Activated CD4-positive, CD25-positive, alpha-beta regulatory T cell (primary cell): ENCODE results near the gene FBLN2.

Source experiments
- DNase-seq, 4 experiments: peaks; one replicate each; lab custom pipeline; 2025; lab: John Stamatoyannopoulos, UW

Gene FBLN2

DNA sequence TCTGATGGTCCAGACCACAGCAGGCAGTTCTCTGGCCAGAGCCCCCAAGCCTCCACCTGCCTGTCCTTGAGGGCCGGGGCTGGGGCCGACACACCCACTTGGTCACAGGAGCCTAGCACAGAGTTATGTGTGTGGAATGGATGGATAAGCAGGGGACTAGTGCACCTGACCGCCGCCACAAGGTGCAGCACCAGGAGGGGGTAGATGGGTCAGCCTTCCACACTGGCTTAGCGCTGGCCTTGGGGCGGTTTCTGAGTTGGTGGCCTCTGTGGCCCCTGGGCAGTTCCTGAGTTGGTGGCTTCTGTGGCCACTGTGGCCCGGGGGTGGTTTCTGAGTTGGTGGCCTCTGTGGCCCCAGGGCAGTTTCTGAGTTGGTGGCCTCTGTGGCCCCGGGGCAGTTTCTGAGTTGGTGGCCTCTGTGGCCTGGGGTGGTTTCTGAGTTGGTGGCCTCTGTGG lies 75.8 kb downstream of the FBLN2 start:
- no peak for DNase-seq

DNA sequence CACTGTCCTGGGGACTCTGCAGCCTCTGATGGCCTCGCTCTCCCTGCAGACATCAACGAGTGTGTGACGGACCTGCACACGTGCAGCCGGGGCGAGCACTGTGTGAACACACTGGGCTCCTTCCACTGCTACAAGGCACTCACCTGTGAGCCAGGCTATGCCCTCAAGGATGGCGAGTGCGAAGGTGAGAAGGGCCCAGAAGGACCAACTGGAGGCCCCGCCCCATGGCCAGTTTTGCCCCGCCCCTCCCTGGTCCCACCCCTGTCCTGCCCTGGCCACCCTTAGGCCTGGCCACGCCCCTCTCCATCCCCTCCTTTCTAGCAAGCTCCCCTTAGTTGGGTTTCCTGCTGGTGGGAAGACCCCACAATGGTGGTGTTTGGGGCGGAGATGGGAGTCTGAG lies 77.5 kb downstream of the FBLN2 start:
- DNase-seq, result no peak

DNA sequence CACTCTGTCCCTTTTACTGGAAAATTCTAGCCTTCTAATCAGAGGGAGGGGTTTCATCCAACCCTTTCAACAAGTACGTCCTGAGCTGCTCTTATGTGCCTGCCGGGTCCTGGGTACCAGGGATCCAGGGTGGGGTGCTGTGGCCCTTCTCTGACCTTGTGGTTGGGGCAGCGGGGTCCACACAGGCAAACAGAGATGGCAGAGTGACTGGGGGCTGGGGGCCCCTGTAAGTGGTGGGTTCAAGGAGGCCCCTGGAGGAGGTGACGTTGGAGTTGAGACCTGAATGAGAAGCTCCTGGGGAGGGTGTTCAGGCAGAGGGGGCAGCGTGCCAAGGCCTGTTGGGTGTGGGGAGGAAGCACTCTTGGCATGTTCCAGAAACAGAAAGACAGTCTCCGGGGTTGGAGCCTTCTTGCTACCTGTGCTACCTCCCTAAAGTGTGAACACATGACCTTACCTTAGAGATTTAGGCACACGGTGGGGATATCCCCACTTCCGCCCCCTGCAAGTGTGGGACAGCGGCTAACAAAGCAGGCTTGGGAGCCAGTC lies 78.1 kb downstream of the FBLN2 start:
- no peak for DNase-seq

DNA sequence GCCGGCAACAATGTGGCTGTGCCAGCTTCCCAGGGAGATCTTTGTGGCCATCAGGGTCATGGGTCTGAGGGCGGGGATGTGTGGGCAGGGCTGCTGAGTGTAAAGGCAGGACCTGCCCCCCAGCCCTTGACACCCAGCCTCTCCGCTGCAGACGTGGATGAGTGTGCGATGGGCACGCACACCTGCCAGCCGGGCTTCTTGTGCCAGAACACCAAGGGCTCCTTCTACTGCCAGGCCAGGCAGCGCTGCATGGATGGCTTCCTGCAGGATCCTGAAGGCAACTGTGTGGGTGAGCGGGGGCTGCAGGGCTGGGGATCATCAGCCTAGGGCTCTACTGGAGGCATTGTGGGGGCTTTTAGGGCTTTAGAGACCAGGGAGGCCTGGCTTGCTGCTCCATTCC lies 78.8 kb downstream of the FBLN2 start:
- no peak for DNase-seq

DNA sequence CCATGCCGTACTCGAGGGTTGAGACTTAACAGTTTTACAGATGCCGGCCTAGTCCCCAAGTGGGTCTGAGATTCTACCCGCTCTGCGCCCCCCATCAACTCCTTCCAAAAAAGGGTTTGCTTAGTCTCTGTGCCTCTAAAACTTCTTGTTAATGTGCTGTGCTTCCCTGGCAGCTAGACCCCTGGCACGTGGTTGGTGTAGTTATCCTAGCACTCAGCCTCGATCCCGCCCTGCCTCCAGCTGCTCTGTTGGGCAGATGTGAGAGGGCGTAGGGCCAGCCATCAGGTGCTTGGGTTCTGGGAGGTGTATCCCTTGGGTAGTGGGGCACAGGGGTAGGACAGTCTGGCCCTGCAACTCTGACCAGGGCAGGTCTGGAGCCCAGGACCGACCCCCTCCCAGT lies 79.5 kb downstream of the FBLN2 start:
- no peak for DNase-seq

DNA sequence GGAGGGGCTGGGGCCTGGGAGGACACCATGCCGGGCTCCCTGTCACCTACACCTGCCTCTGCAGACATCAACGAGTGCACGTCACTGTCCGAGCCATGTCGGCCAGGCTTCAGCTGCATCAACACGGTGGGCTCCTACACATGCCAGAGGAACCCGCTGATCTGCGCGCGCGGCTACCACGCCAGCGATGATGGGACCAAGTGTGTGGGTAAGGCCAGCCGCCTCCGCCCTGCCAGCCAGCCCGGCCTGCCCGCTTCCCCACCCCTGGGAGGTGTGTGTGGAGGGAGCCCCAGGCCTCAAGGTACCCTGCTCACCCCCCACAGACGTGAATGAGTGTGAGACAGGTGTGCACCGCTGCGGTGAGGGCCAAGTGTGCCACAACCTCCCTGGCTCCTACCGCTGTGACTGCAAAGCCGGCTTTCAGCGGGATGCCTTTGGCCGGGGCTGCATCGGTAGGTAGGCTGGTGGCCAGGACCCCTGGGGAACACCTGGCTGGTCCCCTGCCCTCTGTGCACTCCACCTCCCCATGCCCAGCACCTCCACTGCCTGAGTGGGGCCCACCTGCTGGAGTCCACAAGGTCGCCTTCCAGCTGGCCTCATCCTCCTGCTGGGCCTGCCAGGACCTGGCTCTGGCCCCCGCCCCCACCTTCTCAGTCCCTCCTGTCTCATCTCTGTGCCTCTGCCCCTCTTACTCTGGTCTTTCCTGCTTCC lies 80.1 kb downstream of the FBLN2 start:
- no peak for DNase-seq

DNA sequence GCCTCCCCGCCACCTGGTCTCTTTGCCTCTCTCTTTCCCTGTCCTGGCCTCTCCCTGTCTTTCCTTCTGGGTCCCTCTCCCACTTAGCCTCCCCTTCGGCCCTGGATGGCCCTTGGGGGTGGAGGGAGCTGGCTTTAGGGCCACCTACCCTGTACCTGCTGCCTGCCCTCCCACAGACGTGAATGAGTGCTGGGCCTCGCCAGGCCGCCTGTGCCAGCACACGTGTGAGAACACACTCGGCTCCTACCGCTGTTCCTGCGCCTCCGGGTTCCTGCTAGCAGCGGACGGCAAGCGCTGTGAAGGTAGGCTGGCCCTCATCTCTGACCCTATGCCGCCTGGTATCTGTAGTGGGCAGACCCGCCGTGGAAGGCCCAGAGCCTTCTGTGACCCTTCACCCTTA lies 80.7 kb downstream of the FBLN2 start:
- DNase-seq, result no peak

- no peak for DNase-seq
These were observed 82.3 kb downstream of the FBLN2 start for GRCh38 chr3:13631256-13631655.

GRCh38 chr3:13633176-13633575 lies 84.3 kb downstream of the FBLN2 start:
- DNase-seq, result no peak

GRCh38 chr3:13634151-13634550 lies 85.2 kb downstream of the FBLN2 start:
- DNase-seq, result no peak

- no peak for DNase-seq
These were observed 85.7 kb downstream of the FBLN2 start for GRCh38 chr3:13634615-13635014.

- DNase-seq, result no peak
These were observed 87.3 kb downstream of the FBLN2 start for GRCh38 chr3:13636186-13636585.

DNA sequence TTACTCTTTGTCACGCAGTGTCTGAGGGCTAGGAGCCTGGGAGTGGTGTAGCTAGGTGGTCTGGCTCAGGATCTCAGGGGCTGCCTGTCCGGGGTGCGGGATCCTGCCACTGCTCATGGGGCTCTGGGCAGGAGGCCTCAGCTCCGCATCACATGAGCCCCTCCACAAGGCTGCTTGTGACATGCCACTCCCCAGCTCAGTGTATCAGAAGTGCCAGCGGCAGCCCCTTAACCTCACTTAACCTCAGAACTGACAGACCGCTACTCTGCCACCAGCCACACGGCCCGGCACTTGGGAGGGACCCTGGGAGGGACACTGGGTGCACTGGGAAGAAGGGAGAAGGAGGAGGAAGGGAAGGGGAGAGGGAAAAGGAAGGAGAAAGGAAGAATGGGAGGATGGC lies 87.9 kb downstream of the FBLN2 start:
- no peak for DNase-seq

DNA sequence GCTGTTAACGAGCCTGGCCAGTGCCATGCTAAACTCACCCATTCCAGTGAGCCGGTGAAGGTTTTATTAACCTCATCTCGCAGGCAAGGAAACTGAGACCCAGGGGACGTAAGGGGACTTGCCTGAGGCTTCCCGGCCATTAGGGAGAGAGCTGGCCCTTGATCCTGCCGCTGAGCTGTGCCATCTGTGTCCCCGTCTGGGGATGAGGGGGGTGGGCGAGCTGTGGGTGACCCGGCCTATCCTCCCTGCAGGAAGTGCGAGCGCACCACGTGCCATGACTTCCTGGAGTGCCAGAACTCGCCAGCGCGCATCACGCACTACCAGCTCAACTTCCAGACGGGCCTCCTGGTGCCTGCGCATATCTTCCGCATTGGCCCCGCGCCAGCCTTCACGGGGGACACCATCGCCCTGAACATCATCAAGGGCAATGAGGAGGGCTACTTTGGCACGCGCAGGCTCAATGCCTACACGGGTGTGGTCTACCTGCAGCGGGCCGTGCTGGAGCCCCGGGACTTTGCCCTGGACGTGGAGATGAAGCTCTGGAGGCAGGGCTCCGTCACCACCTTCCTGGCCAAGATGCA lies 88.5 kb downstream of the FBLN2 start:
- no peak for DNase-seq

DNA sequence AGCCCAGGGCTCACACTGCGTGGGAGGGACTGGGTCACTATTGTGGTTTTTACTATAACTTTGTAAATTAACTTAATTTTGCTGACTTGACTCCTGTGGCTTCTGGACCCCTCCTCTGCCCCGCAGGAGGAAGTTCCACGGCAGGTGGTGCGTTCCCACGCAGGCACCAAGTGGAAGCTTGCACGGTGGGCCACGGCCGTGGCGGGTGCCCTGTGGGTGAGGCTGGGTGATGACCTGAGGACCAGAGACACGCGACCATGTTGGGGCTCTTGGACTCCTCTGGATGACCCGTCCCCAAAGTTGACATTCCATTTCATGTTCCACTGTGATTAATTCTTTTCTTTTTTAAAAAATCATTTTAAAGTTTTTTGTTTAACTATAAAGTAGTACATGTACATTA lies 89.0 kb downstream of the FBLN2 start:
- DNase-seq, result no peak

GRCh38 chr3:13638927-13639326 lies 90.0 kb downstream of the FBLN2 start:
- DNase-seq, result no peak

- DNase-seq, result no peak
These were observed 93.7 kb downstream of the FBLN2 start for GRCh38 chr3:13642597-13642996.

- no peak for DNase-seq
These were observed 95.6 kb downstream of the FBLN2 start for GRCh38 chr3:13644341-13645117.

- DNase-seq, result no peak
These were observed 97.1 kb downstream of the FBLN2 start for GRCh38 chr3:13645801-13646637.

DNA sequence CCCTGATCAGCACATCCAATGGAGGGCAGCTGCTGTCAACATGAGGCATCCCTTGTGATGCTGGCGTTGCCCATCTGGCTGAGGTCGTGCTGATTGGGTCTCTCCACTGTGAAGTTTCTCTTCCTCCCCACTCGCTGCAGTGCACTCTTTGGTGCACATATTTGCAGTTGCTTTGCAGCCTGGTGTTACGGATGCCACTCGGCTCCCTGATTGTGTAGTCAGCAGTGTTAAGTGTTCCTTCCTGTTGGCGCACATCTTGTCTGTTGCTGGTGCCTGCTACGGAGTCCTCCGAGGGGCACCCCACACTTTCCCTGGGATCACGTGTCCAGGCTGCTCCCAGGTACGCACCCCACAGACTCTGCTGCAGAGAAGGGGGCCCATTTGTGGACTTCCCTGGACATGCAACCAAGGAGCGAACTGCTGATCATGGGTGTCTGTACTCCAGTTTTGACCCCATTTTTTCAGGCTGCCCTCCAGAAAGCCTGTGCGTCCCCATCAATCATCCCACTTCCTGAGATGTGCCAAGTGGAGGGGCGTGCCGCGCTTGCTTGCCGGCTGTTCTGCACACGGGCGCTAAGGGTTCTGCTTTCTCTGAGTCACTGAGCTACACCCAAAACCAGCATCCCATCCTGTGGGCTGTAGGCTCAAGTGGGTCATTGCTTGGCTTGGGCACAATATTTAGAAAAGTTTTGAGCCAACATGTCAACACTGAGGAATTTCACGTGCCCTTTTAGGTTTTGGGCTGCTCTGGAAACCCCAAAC lies 98.6 kb downstream of the FBLN2 start:
- DNase-seq, result no peak
